H1 (cell line): ENCODE results near the gene LY86. TPM values are rescaled to one million over a fixed set of nuclear protein-coding genes. Genes with fewer than 3 reads are reported as not detected.

Experiments
- CTCF ChIA-PET: fragments of 300-600 bp; sonication (Branson Sonifier 250); formaldehyde crosslinking; loops from one replicate; lab custom pipeline; 2021; ENCODE audit not compliant: partially characterized antibody; lab: Charles Lee
- POLR2A ChIA-PET: fragments of 300-600 bp; sonication (Branson Sonifier 250); formaldehyde crosslinking; loops from one replicate; lab custom pipeline; 2021; ENCODE audit warnings: inconsistent platforms; ENCODE audit not compliant: partially characterized antibody; lab: Charles Lee
- DNase-seq, 2 experiments: peaks; one replicate each; pipeline versions ENCODE4 v3.0.0 to v3.0.0-alpha.2; 2010 to 2022; ENCODE audit warnings: low spot score in 2 of 2, low read depth in 1 of 2, mixed read lengths in 1 of 2
- FAIRE-seq: peaks from 2 replicates; lab custom pipeline; 2011; peaks lifted over from hg19 to GRCh38; lab: Jason Lieb, UNC
- H2AFZ ChIP-seq: 2 replicates; pipeline ENCODE4 v1.8.1; 2012; ENCODE audit warnings: low read length, inconsistent platforms
- H2AK5ac ChIP-seq: 2 replicates; pipeline ENCODE4 v1.6.1; 2013; ENCODE audit warnings: low read depth, low read length
- H2BK120ac ChIP-seq: replicated peaks from 2 replicates; pipeline ENCODE3; 2013; ENCODE audit warnings: low read depth, low read length, inconsistent platforms
- H2BK12ac ChIP-seq: 2 replicates; pipeline ENCODE4 v1.6.1; 2013; ENCODE audit warnings: low read depth, low read length
- H2BK15ac ChIP-seq: 2 replicates; pipeline ENCODE4 v1.6.1; 2013; ENCODE audit warnings: low read length
- H2BK20ac ChIP-seq: 2 replicates; pipeline ENCODE4 v1.6.1; 2013; ENCODE audit warnings: low read length
- H2BK5ac ChIP-seq: 2 replicates; pipeline ENCODE4 v1.6.1; 2013; ENCODE audit warnings: low read depth, low read length
- H3K14ac ChIP-seq: 2 replicates; pipeline ENCODE4 v1.6.1; 2013; ENCODE audit warnings: inconsistent platforms; ENCODE audit not compliant: insufficient read length
- H3K18ac ChIP-seq: 2 replicates; pipeline ENCODE4 v1.6.1; 2013; ENCODE audit warnings: low read length; ENCODE audit errors: extremely low read depth
- H3K23ac ChIP-seq: 2 replicates; pipeline ENCODE4 v1.6.1; 2013; ENCODE audit warnings: inconsistent platforms; ENCODE audit not compliant: insufficient read length
- H3K23me2 ChIP-seq: 2 replicates; pipeline ENCODE4 v1.6.1; 2013; ENCODE audit warnings: low read depth, low read length
- H3K27ac ChIP-seq: 2 replicates; pipeline ENCODE4 v1.6.1; 2011; ENCODE audit warnings: low read depth, low read length, inconsistent platforms
- H3K27me3 ChIP-seq, 4 experiments: replicated peaks in 1 of 4; 1 replicate in 1 of 4; 2 replicates in 3 of 4; pipeline versions ENCODE4 v1.6.1 to v1.8.1; 2011 to 2013; ENCODE audit warnings: low read length in 3 of 4, mild to moderate bottlenecking in 3 of 4, inconsistent platforms in 2 of 4, mixed read lengths in 2 of 4, moderate library complexity in 1 of 4; ENCODE audit not compliant: control insufficient read depth in 3 of 4, insufficient read depth in 3 of 4; ENCODE audit errors: extremely low read depth in 1 of 4
- H3K36me3 ChIP-seq, 4 experiments: 2 replicates each; pipeline versions ENCODE4 v1.6.1 to v1.8.1; 2011 to 2013; ENCODE audit warnings: mild to moderate bottlenecking in 4 of 4, low read length in 3 of 4, moderate library complexity in 2 of 4, control low read depth in 1 of 4, inconsistent platforms in 1 of 4; ENCODE audit not compliant: insufficient read depth in 4 of 4, control insufficient read depth in 2 of 4
- H3K4ac ChIP-seq: replicated peaks from 2 replicates; pipeline ENCODE3; 2013; ENCODE audit warnings: low read length, low read depth, mixed read lengths, inconsistent platforms; ENCODE audit not compliant: insufficient read length
- H3K4me1 ChIP-seq, 4 experiments: replicated peaks in 1 of 4; 1 replicate in 1 of 4; 2 replicates in 3 of 4; pipeline versions ENCODE4 v1.6.1 to v1.8.1; 2011 to 2013; ENCODE audit warnings: low read length in 3 of 4, inconsistent platforms in 2 of 4, mixed read lengths in 1 of 4; ENCODE audit not compliant: insufficient read depth in 4 of 4, control insufficient read depth in 3 of 4
- H3K4me2 ChIP-seq, 2 experiments: 2 replicates each; pipeline versions ENCODE4 v1.6.1 to v1.8.1; 2011 to 2013; ENCODE audit warnings: low read depth in 2 of 2, low read length in 2 of 2, control low read depth in 1 of 2, inconsistent platforms in 1 of 2, mild to moderate bottlenecking in 1 of 2; ENCODE audit not compliant: insufficient read depth in 1 of 2
- H3K4me3 ChIP-seq, 4 experiments: fragments of 200-600, 300-600 bp in 1 of 4; sonication (generic), shearing (Covaris generic), sonication (Bioruptor Twin) in 1 of 4; 2 replicates each; pipeline versions ENCODE4 v1.5.1 to v1.8.1; 2011 to 2016; ENCODE audit warnings: low read length in 4 of 4, low read depth in 3 of 4, control low read depth in 2 of 4, inconsistent platforms in 2 of 4, mild to moderate bottlenecking in 2 of 4, mixed read lengths in 1 of 4, moderate library complexity in 1 of 4; ENCODE audit not compliant: insufficient read depth in 2 of 4; ENCODE audit errors: extremely low read depth in 1 of 4
- H3K56ac ChIP-seq: replicated peaks from 2 replicates; pipeline ENCODE3; 2013; ENCODE audit warnings: low read depth, mild to moderate bottlenecking, mixed read lengths, low read length, inconsistent platforms; ENCODE audit not compliant: insufficient read length
- H3K79me1 ChIP-seq: 2 replicates; pipeline ENCODE4 v1.6.1; 2013; ENCODE audit warnings: low read depth, low read length, control low read depth
- H3K79me2 ChIP-seq, 2 experiments: 2 replicates each; pipeline versions ENCODE4 v1.6.1 to v1.8.1; 2012 to 2013; ENCODE audit warnings: low read length in 2 of 2, mild to moderate bottlenecking in 2 of 2, inconsistent platforms in 1 of 2; ENCODE audit not compliant: insufficient read depth in 2 of 2, control insufficient read depth in 1 of 2
- H3K9ac ChIP-seq, 4 experiments: replicated peaks in 1 of 4; 1 replicate in 1 of 4; 2 replicates in 3 of 4; pipeline versions ENCODE4 v1.6.1 to v1.8.1; 2011 to 2013; ENCODE audit warnings: low read depth in 3 of 4, low read length in 3 of 4, control low read depth in 2 of 4, mild to moderate bottlenecking in 2 of 4, moderate library complexity in 2 of 4, inconsistent platforms in 1 of 4; ENCODE audit errors: extremely low read depth in 1 of 4
- H3K9me3 ChIP-seq, 2 experiments: 2 replicates each; pipeline versions ENCODE4 v1.6.1 to v1.8.1; 2012 to 2013; ENCODE audit warnings: mild to moderate bottlenecking in 2 of 2, moderate library complexity in 2 of 2, control low read depth in 1 of 2, inconsistent platforms in 1 of 2, low read depth in 1 of 2, low read length in 1 of 2, mixed read lengths in 1 of 2; ENCODE audit not compliant: insufficient read depth in 2 of 2
- H4K20me1 ChIP-seq, 2 experiments: replicated peaks in 1 of 2; 2 replicates each; pipeline versions ENCODE3 to v1.8.1; 2011 to 2013; ENCODE audit warnings: inconsistent platforms in 2 of 2, low read length in 2 of 2, mild to moderate bottlenecking in 1 of 2; ENCODE audit not compliant: insufficient read depth in 2 of 2, control insufficient read depth in 1 of 2
- H4K5ac ChIP-seq: 2 replicates; pipeline ENCODE4 v1.6.1; 2013; ENCODE audit warnings: low read length, low read depth, mixed read lengths, inconsistent platforms; ENCODE audit not compliant: insufficient read length
- H4K8ac ChIP-seq: 2 replicates; pipeline ENCODE4 v1.8.0; 2013; ENCODE audit warnings: mild to moderate bottlenecking, moderate library complexity, low read length, inconsistent platforms; ENCODE audit not compliant: insufficient read depth; ENCODE audit errors: extremely low read depth
- H4K91ac ChIP-seq: replicated peaks from 2 replicates; pipeline ENCODE3; 2013; ENCODE audit warnings: low read length, mixed read lengths, inconsistent platforms; ENCODE audit not compliant: insufficient read length
- CTCF ChIP-seq, 3 experiments: IDR thresholded peaks; 1 replicate in 2 of 3; 2 replicates in 1 of 3; pipeline versions ENCODE4 v1.5.1 to v1.6.1; 2011; ENCODE audit warnings: low read length in 3 of 3, mild to moderate bottlenecking in 3 of 3, inconsistent platforms in 2 of 3, low read depth in 1 of 3, moderate library complexity in 1 of 3; ENCODE audit not compliant: insufficient read depth in 1 of 3; ENCODE audit errors: control extremely low read depth in 1 of 3
- MAX ChIP-seq: IDR thresholded peaks from 2 replicates; pipeline ENCODE4 v1.6.1; 2012; ENCODE audit warnings: inconsistent platforms
- RBBP5 ChIP-seq: IDR thresholded peaks from 2 replicates; pipeline ENCODE4 v1.7.1; 2012; ENCODE audit warnings: low read depth, mild to moderate bottlenecking, inconsistent platforms, low read length, moderate library complexity, borderline replicate concordance
- RNF2 ChIP-seq: fragments of 200-900, 300-1000 bp; sonication (generic); IDR thresholded peaks from 2 replicates; pipeline ENCODE4 v1.7.1; 2016; ENCODE audit warnings: borderline replicate concordance, low read depth, mild to moderate bottlenecking, antibody characterized with exemption, low read length; ENCODE audit not compliant: poor library complexity, severe bottlenecking; ENCODE audit errors: missing control alignments
- SAP30 ChIP-seq: fragments of 300-600 bp; sonication (generic); IDR thresholded peaks from 2 replicates; pipeline ENCODE4 v1.7.1; 2012; ENCODE audit warnings: low read length, moderate library complexity, mild to moderate bottlenecking, inconsistent platforms; ENCODE audit not compliant: insufficient read depth, insufficient replicate concordance
- SP2 ChIP-seq: IDR thresholded peaks from 2 replicates; pipeline ENCODE4 v1.6.1; 2012; ENCODE audit warnings: mild to moderate bottlenecking, low read length, inconsistent platforms
- ZNF274 ChIP-seq: IDR thresholded peaks from 2 replicates; pipeline ENCODE4 v1.7.0; 2012; ENCODE audit warnings: low read length, borderline replicate concordance; ENCODE audit errors: extremely low read depth
- WGBS, 2 experiments: shearing (Covaris generic) in 1 of 2; methylation state at CpG; one replicate each; pipeline versions ENCODE4 v1.1.6 to v1.1.7; 2013 to 2015; ENCODE audit warnings: low lambda C conversion rate in 2 of 2, mixed read lengths in 2 of 2, inconsistent platforms in 1 of 2, low coverage in 1 of 2, missing lambda C conversion rate in 1 of 2; ENCODE audit not compliant: insufficient replicate concordance in 2 of 2, insufficient coverage in 1 of 2, insufficient read length in 1 of 2; ENCODE audit errors: extremely low coverage in 1 of 2, missing lambda C conversion rate in 1 of 2; 5-methylcytosine and 5-hydroxymethylcytosine counted together
- polyA plus RNA-seq, 7 experiments: library from polyadenylated mRNA; depleted of rRNA in 3 of 7; stranded (reverse) in 5 of 7; unstranded in 2 of 7; fragments of >200 nt in 5 of 7; fragments of 200-250 nt in 2 of 7; gene quantifications; 1 replicate in 5 of 7; 2 replicates in 1 of 7; 4 replicates in 1 of 7; pipeline versions ENCODE4 v1.2.1 to v1.2.3, GENCODE V29; 2011 to 2013; ENCODE audit warnings: missing spikeins in 2 of 7, mixed read lengths in 2 of 7
- total RNA-seq: library from RNA; stranded (reverse); fragmentation: NEBNext Ultra II Directional; extraction: Animal tissue kit (Norgen Biotek cat#: 25700); gene quantifications from 2 replicates; pipeline ENCODE4 v1.2.1, GENCODE V29; 2021
- TF ChIP-seq, protein P1 (sequence below): IDR thresholded peaks from 2 replicates; pipeline ENCODE4 v1.6.1; 2012; ENCODE audit warnings: low read length, inconsistent platforms

LY86 gene
- total and polyA plus RNA-seq, 2 of the 8 experiments (the other 6 are each of a cell fraction or from before 2014, with no cell fraction given), result not detected

DNA sequence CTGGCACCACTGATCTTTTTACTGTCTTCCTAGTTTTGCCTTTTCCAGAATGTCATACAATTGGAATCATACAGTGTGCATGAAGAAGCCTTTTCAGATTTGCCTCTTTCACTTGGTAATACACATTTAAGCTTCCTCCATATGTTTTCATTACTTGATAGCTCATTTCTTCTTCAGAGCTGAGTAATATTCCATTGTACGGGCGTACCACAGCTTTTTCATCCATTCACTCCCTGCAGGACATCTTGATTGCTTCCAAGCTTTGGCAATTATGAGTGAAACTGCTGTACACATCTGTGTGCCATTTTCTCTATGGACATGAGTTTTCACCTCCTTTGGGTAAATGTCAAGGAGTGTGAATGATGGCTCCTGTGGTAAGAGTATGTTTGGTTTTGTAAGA is 46.2 kb upstream of the LY86 start:
- Histone ChIP-seq H3K79me2 (no peaks in the 10 kb centered on the region), H3K4me2 (no peak overlapping the region), H3K9me3 (no peaks in the 10 kb centered on the region), H4K20me1 (no peaks in the 10 kb centered on the region), H2BK12ac (no peak overlapping the region), H3K79me1 (no peaks in the 10 kb centered on the region), H3K23ac (no peak overlapping the region), H3K14ac (no peak overlapping the region), H4K5ac (no peak overlapping the region), H3K4me1 (peaks cover 1 to 6% (median 3%) of the 10 kb centered on the region in 4 experiments; a peak in 6 of 7 replicates), H3K4me3 (no peak overlapping the region), H3K27me3 (peaks cover 3 to 20% (median 13%) of the 10 kb centered on the region in 4 experiments; a peak in 6 of 7 replicates), H4K8ac (no peak overlapping the region), H3K4ac (no peak overlapping the region), H3K36me3 (no peaks in the 10 kb centered on the region), H2AK5ac (no peak overlapping the region), H3K27ac (no peak overlapping the region), H2BK5ac (no peak overlapping the region), H2BK15ac (no peak overlapping the region), H3K56ac (no peak overlapping the region), H2BK120ac (no peak overlapping the region), H3K9ac (no peak overlapping the region), H3K18ac (no peak overlapping the region), H4K91ac (no peak overlapping the region), H2BK20ac (no peak overlapping the region), H2AFZ (no peak overlapping the region), H3K23me2 (peaks cover 6% of the 10 kb centered on the region; the same call in 1 of the 2 replicates)
- WGBS, 2 experiments, result 71% methylated on average over 2 of the region's 2 CpGs; no CpG with 5 or more reads in 1 of the 2 experiments
- ChIA-PET POLR2A (no interaction called here), CTCF (interaction anchor here (1.2 to 1.5 kb wide), 3 partner anchors 46 to 485 kb away, joined by 4 read pairs; no protein-coding TSS in a partner anchor)
- DNase-seq (no peak), FAIRE-seq (no peak)
- TF ChIP-seq ZNF274, result no peak
- TF ChIP-seq MAX, result no peak
- no peak for TF ChIP-seq RNF2
- TF ChIP-seq CTCF (IDR thresholded peaks at IDR 0.05; ENCODE audit: control extremely low read depth in 1 of 3, insufficient read depth in 1 of 3, low read depth in 1 of 3, low read length in 3 of 3), result no peak
- TF ChIP-seq, protein P1, sequence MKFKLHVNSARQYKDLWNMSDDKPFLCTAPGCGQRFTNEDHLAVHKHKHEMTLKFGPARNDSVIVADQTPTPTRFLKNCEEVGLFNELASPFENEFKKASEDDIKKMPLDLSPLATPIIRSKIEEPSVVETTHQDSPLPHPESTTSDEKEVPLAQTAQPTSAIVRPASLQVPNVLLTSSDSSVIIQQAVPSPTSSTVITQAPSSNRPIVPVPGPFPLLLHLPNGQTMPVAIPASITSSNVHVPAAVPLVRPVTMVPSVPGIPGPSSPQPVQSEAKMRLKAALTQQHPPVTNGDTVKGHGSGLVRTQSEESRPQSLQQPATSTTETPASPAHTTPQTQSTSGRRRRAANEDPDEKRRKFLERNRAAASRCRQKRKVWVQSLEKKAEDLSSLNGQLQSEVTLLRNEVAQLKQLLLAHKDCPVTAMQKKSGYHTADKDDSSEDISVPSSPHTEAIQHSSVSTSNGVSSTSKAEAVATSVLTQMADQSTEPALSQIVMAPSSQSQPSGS, result no peak
- no peak for TF ChIP-seq SAP30
- no peak for TF ChIP-seq SP2
- no peak for TF ChIP-seq RBBP5
